HepG2 (cell line): ENCODE data around the gene CHMP1A. TPM values are rescaled to one million over a fixed set of nuclear protein-coding genes. Genes with fewer than 3 reads are reported as not detected.

Source experiments
- ARHGAP35 ChIP-seq: sonication (generic); formaldehyde crosslinking; IDR thresholded peaks from 2 replicates; pipeline ENCODE4 v1.9.0; 2022; ENCODE audit warnings: mild to moderate bottlenecking, inconsistent platforms, moderate library complexity, missing genetic modification reagents, borderline replicate concordance
- ARID5B ChIP-seq: IDR thresholded peaks from 2 replicates; pipeline ENCODE4 v1.4.0; 2020; ENCODE audit warnings: mild to moderate bottlenecking, missing genetic modification reagents
- ELF1 ChIP-seq: sonication (generic); formaldehyde crosslinking; IDR thresholded peaks from 2 replicates; pipeline ENCODE4 v1.4.0; 2020; ENCODE audit warnings: missing genetic modification reagents
- ETV6 ChIP-seq: sonication (generic); formaldehyde crosslinking; conservative IDR thresholded peaks from 2 replicates; pipeline ENCODE4 v1.4.0; 2020; ENCODE audit warnings: missing genetic modification reagents
- FOXA3 ChIP-seq: IDR thresholded peaks from 2 replicates; pipeline ENCODE4 v1.6.1; 2016; ENCODE audit warnings: missing genetic modification reagents, missing compliant biosample characterization
- FOXP1 ChIP-seq, 2 experiments: fragments of 450-650 bp in 1 of 2; IDR thresholded peaks; 2 replicates each; pipeline ENCODE4 v1.6.1; 2017 to 2018; ENCODE audit warnings: antibody characterized with exemption in 1 of 2
- GLI4 ChIP-seq: sonication (generic); formaldehyde crosslinking; IDR thresholded peaks from 2 replicates; pipeline ENCODE4 v1.5.1; 2020; ENCODE audit warnings: missing genetic modification reagents, mild to moderate bottlenecking, moderate library complexity, borderline replicate concordance
- HNRNPUL1 ChIP-seq: fragments of 200-400 bp; formaldehyde crosslinking; IDR thresholded peaks from 2 replicates; pipeline ENCODE4 v1.6.1; 2017; ENCODE audit warnings: low read depth, mild to moderate bottlenecking, low read length, moderate library complexity
- IRF1 ChIP-seq: sonication (generic); formaldehyde crosslinking; IDR thresholded peaks from 2 replicates; pipeline ENCODE4 v1.4.0; 2020; ENCODE audit warnings: low read depth, mild to moderate bottlenecking, missing genetic modification reagents
- NFKBIZ ChIP-seq: IDR thresholded peaks from 2 replicates; pipeline ENCODE4 v1.6.1; 2018; ENCODE audit warnings: missing genetic modification reagents, missing compliant biosample characterization
- PHB2 ChIP-seq: fragments of 450-650 bp; IDR thresholded peaks from 2 replicates; pipeline ENCODE4 v1.6.1; 2018; ENCODE audit not compliant: partially characterized antibody
- RXRB ChIP-seq: IDR thresholded peaks from 2 replicates; pipeline ENCODE4 v1.6.1; 2016; ENCODE audit warnings: borderline replicate concordance, missing genetic modification reagents, missing compliant biosample characterization
- SNAPC5 ChIP-seq: sonication (generic); formaldehyde crosslinking; IDR thresholded peaks from 2 replicates; pipeline ENCODE4 v1.8.1; 2023; ENCODE audit warnings: mild to moderate bottlenecking, missing genetic modification reagents, borderline replicate concordance
- SPEN ChIP-seq: sonication (generic); formaldehyde crosslinking; IDR thresholded peaks from 2 replicates; pipeline ENCODE4 v1.5.1; 2020; ENCODE audit warnings: low read depth, mild to moderate bottlenecking, missing genetic modification reagents
- SRSF1 ChIP-seq: fragments of 200-400 bp; formaldehyde crosslinking; optimal IDR thresholded peaks from 2 replicates; pipeline ENCODE3; 2017; ENCODE audit warnings: mild to moderate bottlenecking, low read depth, low read length, moderate library complexity
- YEATS4 ChIP-seq: sonication (generic); formaldehyde crosslinking; IDR thresholded peaks from 2 replicates; pipeline ENCODE4 v1.4.0; 2020; ENCODE audit warnings: missing genetic modification reagents, borderline replicate concordance
- ZBTB21 ChIP-seq: sonication (generic); formaldehyde crosslinking; IDR thresholded peaks from 2 replicates; pipeline ENCODE4 v1.4.0; 2020; ENCODE audit warnings: missing genetic modification reagents
- ZKSCAN1 ChIP-seq: fragments of 150-350 bp; IDR thresholded peaks from 2 replicates; pipeline ENCODE4 v1.6.1; 2014; ENCODE audit warnings: low read length
- ZNF205 ChIP-seq: IDR thresholded peaks from 2 replicates; pipeline ENCODE4 v1.6.1; 2018; ENCODE audit warnings: missing biosample characterization, missing genetic modification reagents
- ZNF704 ChIP-seq: sonication (generic); formaldehyde crosslinking; IDR thresholded peaks from 2 replicates; pipeline ENCODE4 v1.8.1; 2023; ENCODE audit warnings: mild to moderate bottlenecking, inconsistent platforms, moderate library complexity, missing genetic modification reagents, borderline replicate concordance
- ZNF781 ChIP-seq: sonication (generic); formaldehyde crosslinking; IDR thresholded peaks from 2 replicates; pipeline ENCODE4 v1.5.1; 2020; ENCODE audit warnings: borderline replicate concordance, mild to moderate bottlenecking, missing genetic modification reagents; ENCODE audit errors: not compliant biosample characterization
- polyA plus RNA-seq, 8 experiments: library from polyadenylated mRNA; depleted of rRNA in 3 of 8; stranded (reverse) in 7 of 8; unstranded in 1 of 8; fragments of >200 nt; fragmentation: Illumina TruSeq in 4 of 8; extraction: Trizol in 4 of 8; gene quantifications; 2 replicates each; pipeline versions ENCODE4 v1.2.1 to v1.2.3, GENCODE V29; 2011 to 2016; ENCODE audit warnings: low read depth in 4 of 8, missing spikeins in 1 of 8, mixed read lengths in 1 of 8; ENCODE audit not compliant: insufficient read depth in 1 of 8
- total RNA-seq, 5 experiments: library from RNA; depleted of rRNA; stranded (reverse); fragments of >200 nt; fragmentation: Illumina TruSeq; extraction: Trizol; gene quantifications; 2 replicates each; pipeline ENCODE4 v1.2.3, GENCODE V29; 2016; ENCODE audit warnings: low read depth in 1 of 5
- TF ChIP-seq, protein P1 (sequence below): sonication (generic); formaldehyde crosslinking; IDR thresholded peaks from 2 replicates; pipeline ENCODE4 v1.5.0; 2020; ENCODE audit warnings: mild to moderate bottlenecking, low read depth, missing genetic modification reagents, borderline replicate concordance
- TF ChIP-seq, protein P2 (sequence below): sonication (generic); formaldehyde crosslinking; IDR thresholded peaks from 2 replicates; pipeline ENCODE4 v1.4.0; 2020; ENCODE audit warnings: mild to moderate bottlenecking, missing genetic modification reagents

The CHMP1A gene
- total and polyA plus RNA-seq, 2 of the 13 experiments (the other 11 are each of a cell fraction or from before 2014, with no cell fraction given), result 69.4 to 73.3 TPM

GRCh38 chr16:89657442-89658220 lies at the start of gene CHMP1A, which contains the start of gene SPATA33 (continued):
- peak; percentile 53; the same call in 1 of the 2 replicates for TF ChIP-seq ARHGAP35 (CRISPR knock-in tag)
- no peak for TF ChIP-seq ZKSCAN1
- no peak for TF ChIP-seq IRF1 (CRISPR knock-in tag)
- TF ChIP-seq, protein P1, sequence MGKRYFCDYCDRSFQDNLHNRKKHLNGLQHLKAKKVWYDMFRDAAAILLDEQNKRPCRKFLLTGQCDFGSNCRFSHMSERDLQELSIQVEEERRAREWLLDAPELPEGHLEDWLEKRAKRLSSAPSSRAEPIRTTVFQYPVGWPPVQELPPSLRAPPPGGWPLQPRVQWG, result no peak
- peak; percentile 65 for TF ChIP-seq ARID5B (CRISPR knock-in tag)
- TF ChIP-seq SPEN (CRISPR knock-in tag), result peak; percentile 95
- TF ChIP-seq, protein P2, sequence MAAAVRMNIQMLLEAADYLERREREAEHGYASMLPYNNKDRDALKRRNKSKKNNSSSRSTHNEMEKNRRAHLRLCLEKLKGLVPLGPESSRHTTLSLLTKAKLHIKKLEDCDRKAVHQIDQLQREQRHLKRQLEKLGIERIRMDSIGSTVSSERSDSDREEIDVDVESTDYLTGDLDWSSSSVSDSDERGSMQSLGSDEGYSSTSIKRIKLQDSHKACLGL, result peak; percentile 88
- peak; percentile 27; the same call in 1 of the 2 replicates for TF ChIP-seq RXRB (CRISPR knock-in tag)
- peak; percentile 81 for TF ChIP-seq ZNF205 (CRISPR knock-in tag)
- no peak for TF ChIP-seq ZBTB21 (CRISPR knock-in tag)
- no peak for TF ChIP-seq PHB2
- peak; percentile 93 for TF ChIP-seq ETV6 (CRISPR knock-in tag)
- TF ChIP-seq GLI4, result 0 out of 2 replicates have a peak, but pooled peaks have one; percentile 46
- TF ChIP-seq ZNF781 (CRISPR knock-in tag), result no peak
- TF ChIP-seq FOXA3, result peak; percentile 37
- TF ChIP-seq SRSF1, result peak; percentile 11
- no peak for TF ChIP-seq NFKBIZ (CRISPR knock-in tag)
- peak; percentile 72; the same call in 1 of the 2 replicates for TF ChIP-seq ZNF704 (CRISPR knock-in tag)
- TF ChIP-seq YEATS4, result peak; percentile 83
- TF ChIP-seq SNAPC5 (CRISPR knock-in tag), result no peak
- TF ChIP-seq HNRNPUL1, result no peak
- TF ChIP-seq ELF1 (CRISPR knock-in tag), result peak; percentile 95
- no peak for TF ChIP-seq FOXP1 (IDR thresholded peaks at IDR 0.05)
- TF ChIP-seq FOXP1 (CRISPR knock-in tag; IDR thresholded peaks at IDR 0.05), result no peak
